IMR-90 (cell line): ENCODE measurements around the gene TGOLN2. TPM values are rescaled to one million over a fixed set of nuclear protein-coding genes. Genes with fewer than 3 reads are reported as not detected.

Experiments
- ATAC-seq: fragments of 200-7000 bp; cut with Tn5 transposase; 2 replicates; pipeline ENCODE4 v1.9.1; 2020; ENCODE audit warnings: low read depth, mild to moderate bottlenecking, moderate library complexity
- BruUV-seq: library from RNA; stranded (reverse); fragments of 400-500 nt; replicated peaks from 2 replicates; lab custom pipeline; 2021; lab: Mats Ljungman, UMichigan
- CTCF ChIA-PET: fragments of 300-600 bp; formaldehyde crosslinking; extraction: SDS; loops from one replicate; lab custom pipeline; 2021; ENCODE audit warnings: antibody characterized with exemption; lab: Yijun Ruan, JAX
- POLR2A ChIA-PET: fragments of 300-600 bp; sonication (Branson Sonifier 250); formaldehyde crosslinking; loops from one replicate; lab custom pipeline; 2022; ENCODE audit warnings: antibody characterized with exemption; ENCODE audit not compliant: unreplicated experiment; lab: Charles Lee
- DNase-seq: peaks from one replicate; pipeline ENCODE4 v3.0.0; 2013
- H2AFZ ChIP-seq: replicated peaks from 2 replicates; pipeline ENCODE3; 2013; ENCODE audit warnings: low read length, mild to moderate bottlenecking; ENCODE audit not compliant: poor library complexity
- H2AK5ac ChIP-seq: 2 replicates; pipeline ENCODE4 v1.6.1; 2013; ENCODE audit warnings: low read depth, low read length, inconsistent platforms
- H2AK9ac ChIP-seq: replicated peaks from 2 replicates; pipeline ENCODE3; 2013; ENCODE audit warnings: mild to moderate bottlenecking, low read depth, low read length, moderate library complexity; ENCODE audit not compliant: poor library complexity
- H2BK120ac ChIP-seq: 2 replicates; pipeline ENCODE4 v1.6.1; 2013; ENCODE audit warnings: low read depth, low read length, inconsistent platforms
- H2BK15ac ChIP-seq: 3 replicates; pipeline ENCODE4 v1.6.1; 2013; ENCODE audit warnings: low read depth, low read length, inconsistent platforms
- H2BK20ac ChIP-seq: 2 replicates; pipeline ENCODE4 v1.6.1; 2013; ENCODE audit warnings: low read depth, mild to moderate bottlenecking, inconsistent platforms, low read length, moderate library complexity
- H2BK5ac ChIP-seq: 2 replicates; pipeline ENCODE4 v1.6.1; 2013; ENCODE audit warnings: mild to moderate bottlenecking, low read depth, low read length, inconsistent platforms; ENCODE audit not compliant: poor library complexity, severe bottlenecking
- H3K14ac ChIP-seq: replicated peaks from 2 replicates; pipeline ENCODE4 v1.6.1; 2013; ENCODE audit warnings: low read depth, low read length, inconsistent platforms
- H3K18ac ChIP-seq: 2 replicates; pipeline ENCODE4 v1.6.1; 2013; ENCODE audit warnings: low read depth, low read length, control low read depth
- H3K23ac ChIP-seq: 2 replicates; pipeline ENCODE4 v1.6.1; 2013; ENCODE audit warnings: low read depth, low read length, inconsistent platforms
- H3K27ac ChIP-seq: 2 replicates; pipeline ENCODE4 v1.5.1; 2013; ENCODE audit warnings: mild to moderate bottlenecking, control low read depth, low read length; ENCODE audit not compliant: insufficient read depth
- H3K27me3 ChIP-seq: 2 replicates; pipeline ENCODE4 v1.6.1; 2013; ENCODE audit warnings: low read length; ENCODE audit not compliant: control insufficient read depth, insufficient read depth
- H3K36me3 ChIP-seq: 2 replicates; pipeline ENCODE4 v1.6.1; 2013; ENCODE audit warnings: low read length, mixed read lengths; ENCODE audit not compliant: control insufficient read depth, insufficient read depth
- H3K4ac ChIP-seq: 2 replicates; pipeline ENCODE4 v1.6.1; 2013; ENCODE audit warnings: low read depth, low read length, inconsistent platforms
- H3K4me1 ChIP-seq: 2 replicates; pipeline ENCODE4 v1.6.1; 2013; ENCODE audit warnings: low read length, mixed read lengths; ENCODE audit not compliant: control insufficient read depth, insufficient read depth
- H3K4me2 ChIP-seq: 2 replicates; pipeline ENCODE4 v1.6.1; 2013; ENCODE audit warnings: low read depth, mild to moderate bottlenecking, control low read depth, low read length, moderate library complexity
- H3K4me3 ChIP-seq: 2 replicates; pipeline ENCODE4 v1.5.1; 2013; ENCODE audit warnings: low read depth, mild to moderate bottlenecking, control low read depth, low read length, moderate library complexity; ENCODE audit not compliant: insufficient read depth
- H3K56ac ChIP-seq: 2 replicates; pipeline ENCODE4 v1.6.1; 2013; ENCODE audit warnings: low read length, inconsistent platforms; ENCODE audit not compliant: insufficient read depth; ENCODE audit errors: extremely low read depth
- H3K79me1 ChIP-seq, 2 experiments: 2 replicates each; pipeline ENCODE4 v1.6.1; 2013; ENCODE audit warnings: low read length in 2 of 2, inconsistent platforms in 1 of 2, low read depth in 1 of 2
- H3K9ac ChIP-seq: 2 replicates; pipeline ENCODE4 v1.6.1; 2013; ENCODE audit warnings: low read depth, low read length, control low read depth
- H3K9me1 ChIP-seq: 2 replicates; pipeline ENCODE4 v1.6.1; 2013; ENCODE audit warnings: low read length, inconsistent platforms; ENCODE audit not compliant: insufficient read depth
- H3K9me3 ChIP-seq: 2 replicates; pipeline ENCODE4 v1.6.1; 2013; ENCODE audit warnings: low read length; ENCODE audit not compliant: control insufficient read depth, insufficient read depth
- H4K20me1 ChIP-seq: 2 replicates; pipeline ENCODE4 v1.6.1; 2013; ENCODE audit warnings: low read length, inconsistent platforms; ENCODE audit not compliant: insufficient read depth
- H4K5ac ChIP-seq: 2 replicates; pipeline ENCODE4 v1.6.1; 2013; ENCODE audit warnings: mild to moderate bottlenecking, low read depth, low read length, control low read depth
- H4K8ac ChIP-seq, 2 experiments: 2 replicates each; pipeline ENCODE4 v1.6.1; 2013; ENCODE audit warnings: low read depth in 2 of 2, low read length in 2 of 2, control low read depth in 1 of 2, inconsistent platforms in 1 of 2
- H4K91ac ChIP-seq: 2 replicates; pipeline ENCODE4 v1.6.1; 2013; ENCODE audit warnings: low read depth, low read length, inconsistent platforms; ENCODE audit not compliant: insufficient read depth
- CHD1 ChIP-seq: IDR thresholded peaks from 2 replicates; pipeline ENCODE4 v1.6.1; 2012; ENCODE audit warnings: low read depth, low read length, improper control_type of control experiment
- MAFK ChIP-seq: IDR thresholded peaks from 2 replicates; pipeline ENCODE4 v1.6.1; 2012; ENCODE audit warnings: low read depth, low read length, improper control_type of control experiment
- NFE2L2 ChIP-seq: fragments of 150-350 bp; IDR thresholded peaks from 2 replicates; pipeline ENCODE4 v1.6.1; 2016; ENCODE audit warnings: low read depth, mild to moderate bottlenecking, low read length
- WGBS, 2 experiments: methylation state at CpG; one replicate each; pipeline versions ENCODE4 v1.1.5 to v1.1.7; 2013; ENCODE audit warnings: missing lambda C conversion rate in 2 of 2; ENCODE audit not compliant: insufficient read length in 1 of 2; ENCODE audit errors: extremely low coverage in 2 of 2; 5-methylcytosine and 5-hydroxymethylcytosine counted together
- dilution Hi-C: fragments of 300-500 bp; cut with HindIII; formaldehyde crosslinking; loops from one replicate; pipeline ENCODE4 v1.14.3; 2018; ENCODE audit warnings: low sequenced_read_pairs; ENCODE audit not compliant: unreplicated experiment
- in situ Hi-C: fragments of 300-500 bp; cut with MboI; formaldehyde crosslinking; loops from 3 replicates; pipeline ENCODE4 v1.14.3; 2019; ENCODE audit warnings: low sequenced_read_pairs, inconsistent platforms, mixed read lengths
- intact Hi-C: fragments of 100-400 bp; cut with micrococcal nuclease; formaldehyde crosslinking; loops from 2 replicates; pipeline ENCODE4 v1.10.0; 2022
- polyA plus RNA-seq, 3 experiments: library from polyadenylated mRNA; depleted of rRNA; stranded (reverse); fragments of >200 nt; gene quantifications; 2 replicates each; pipeline ENCODE4 v1.2.3, GENCODE V29; 2012; ENCODE audit warnings: low replicate concordance in 1 of 3
- total RNA-seq: library from RNA; depleted of rRNA; stranded (reverse); fragments of >200 nt; gene quantifications from 2 replicates; pipeline ENCODE4 v1.2.3, GENCODE V29; 2012
- TF ChIP-seq, protein P1 (sequence below): fragments of 150-350 bp; IDR thresholded peaks from 2 replicates; pipeline ENCODE4 v1.6.1; 2017; ENCODE audit warnings: mild to moderate bottlenecking, antibody characterized with exemption, low read length, low read depth

TGOLN2 gene
- total and polyA plus RNA-seq, 2 of the 4 experiments (the other 2 are of a cell fraction): 57.7 to 92.3 TPM

DNA sequence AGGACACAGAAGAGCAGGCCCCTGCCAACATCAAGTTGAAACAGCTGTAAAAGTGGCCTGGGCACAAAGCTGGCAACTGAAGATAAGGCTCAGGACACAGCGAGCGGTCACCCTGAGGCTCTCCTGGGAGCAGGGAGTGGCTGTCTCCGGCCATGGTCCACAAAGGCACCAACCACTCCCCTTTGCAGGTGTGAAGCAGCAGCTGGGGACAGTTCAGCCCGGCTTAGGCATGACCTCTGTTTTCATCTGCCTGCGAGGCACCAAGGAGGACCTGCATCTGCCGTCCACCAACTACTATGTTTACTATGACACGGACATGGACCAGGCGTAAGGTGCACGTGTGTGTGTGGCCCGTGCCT lies 12.9 kb downstream of the TGOLN2 start:
- Histone ChIP-seq H4K20me1 (peaks cover 33% of the 10 kb centered on the region), H4K5ac (no peak overlapping the region), H3K4me2 (no peak overlapping the region), H4K8ac (peak overlapping the region in 1 of 2 experiments; percentile 40; a peak in 1 of 4 replicates), H3K9me1 (peaks cover 25% of the 10 kb centered on the region), H3K9ac (no peak overlapping the region), H2BK120ac (no peak overlapping the region; the same call in 1 of the 2 replicates), H3K14ac (no peak overlapping the region), H4K91ac (no peak overlapping the region), H3K36me3 (peaks cover 33% of the 10 kb centered on the region), H3K23ac (peak overlapping the region; percentile 49; the same call in 1 of the 2 replicates), H3K9me3 (no peaks in the 10 kb centered on the region), H2AFZ (no peak overlapping the region), H3K79me1 (peaks cover 22 to 64% of the 10 kb centered on the region in 2 experiments), H2AK5ac (no peak overlapping the region), H3K4me1 (peaks cover 18% of the 10 kb centered on the region), H3K4me3 (no peak overlapping the region), H3K27me3 (no peaks in the 10 kb centered on the region), H2BK15ac (no peak overlapping the region), H3K27ac (no peak overlapping the region), H2BK5ac (no peak overlapping the region), H3K4ac (0 out of 2 replicates have a peak overlapping the region, but pooled peaks have one; percentile 23), H3K18ac (no peak overlapping the region), H2BK20ac (no peak overlapping the region), H2AK9ac (no peak overlapping the region), H3K56ac (no peak overlapping the region)
- no TSS peak for BruUV-seq
- intact Hi-C loops (no loop called here), in situ Hi-C loops (no loop called here), dilution Hi-C loops (no loop called here)
- ATAC-seq (no peak), DNase-seq (no peak)
- ChIA-PET POLR2A (no interaction called here), CTCF (no interaction called here)
- TF ChIP-seq MAFK: no peak
- TF ChIP-seq, protein P1, sequence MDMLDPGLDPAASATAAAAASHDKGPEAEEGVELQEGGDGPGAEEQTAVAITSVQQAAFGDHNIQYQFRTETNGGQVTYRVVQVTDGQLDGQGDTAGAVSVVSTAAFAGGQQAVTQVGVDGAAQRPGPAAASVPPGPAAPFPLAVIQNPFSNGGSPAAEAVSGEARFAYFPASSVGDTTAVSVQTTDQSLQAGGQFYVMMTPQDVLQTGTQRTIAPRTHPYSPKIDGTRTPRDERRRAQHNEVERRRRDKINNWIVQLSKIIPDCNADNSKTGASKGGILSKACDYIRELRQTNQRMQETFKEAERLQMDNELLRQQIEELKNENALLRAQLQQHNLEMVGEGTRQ: no peak
- no peak for TF ChIP-seq NFE2L2
- no peak for TF ChIP-seq CHD1
- WGBS, 2 experiments: 86% methylated on average over 4 of the region's 10 CpGs; no CpG with 5 or more reads in 1 of the 2 experiments
